Stimulated activated CD4-positive, alpha-beta T cell treated with anti-CD3 and anti-CD28 coated beads, Interleukin-1b, Interleukin-23, amount 100 ng/mL, for 1 hour (primary cell): ENCODE measurements around the gene SULT1A2.
"Not testable (repeated sequence)": the region's sequence is repeated elsewhere in the genome, so short reads cannot be mapped to it uniquely, and the experiment has no call there.

Source experiments
- DNase-seq, 2 donors: peaks; one replicate each; pipeline ENCODE4 v3.0.0-alpha.2; 2020; ENCODE audit warnings: low read depth in 2 of 2

SULT1A2 gene

DNA sequence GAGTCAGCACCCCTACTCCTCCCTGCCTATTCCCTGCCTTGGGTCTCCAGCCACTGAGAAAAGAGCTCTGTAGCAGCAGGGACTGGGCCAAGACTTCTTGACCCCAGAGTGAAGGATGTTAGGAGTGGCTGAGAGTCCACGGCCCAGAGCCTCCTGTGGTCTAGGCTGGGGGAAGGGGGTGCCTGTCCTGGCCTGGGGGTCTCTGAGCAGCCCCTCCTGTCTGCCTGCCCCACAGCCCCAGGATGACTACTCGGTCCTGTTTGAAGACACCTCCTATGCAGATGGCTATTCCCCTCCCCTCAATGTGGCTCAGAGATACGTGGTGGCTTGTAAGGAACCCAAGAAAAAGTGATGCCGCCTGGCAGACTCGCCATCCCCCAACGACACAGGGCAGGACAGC is 5.5 kb downstream of the SULT1A2 start:
- DNase-seq, result no peak

DNA sequence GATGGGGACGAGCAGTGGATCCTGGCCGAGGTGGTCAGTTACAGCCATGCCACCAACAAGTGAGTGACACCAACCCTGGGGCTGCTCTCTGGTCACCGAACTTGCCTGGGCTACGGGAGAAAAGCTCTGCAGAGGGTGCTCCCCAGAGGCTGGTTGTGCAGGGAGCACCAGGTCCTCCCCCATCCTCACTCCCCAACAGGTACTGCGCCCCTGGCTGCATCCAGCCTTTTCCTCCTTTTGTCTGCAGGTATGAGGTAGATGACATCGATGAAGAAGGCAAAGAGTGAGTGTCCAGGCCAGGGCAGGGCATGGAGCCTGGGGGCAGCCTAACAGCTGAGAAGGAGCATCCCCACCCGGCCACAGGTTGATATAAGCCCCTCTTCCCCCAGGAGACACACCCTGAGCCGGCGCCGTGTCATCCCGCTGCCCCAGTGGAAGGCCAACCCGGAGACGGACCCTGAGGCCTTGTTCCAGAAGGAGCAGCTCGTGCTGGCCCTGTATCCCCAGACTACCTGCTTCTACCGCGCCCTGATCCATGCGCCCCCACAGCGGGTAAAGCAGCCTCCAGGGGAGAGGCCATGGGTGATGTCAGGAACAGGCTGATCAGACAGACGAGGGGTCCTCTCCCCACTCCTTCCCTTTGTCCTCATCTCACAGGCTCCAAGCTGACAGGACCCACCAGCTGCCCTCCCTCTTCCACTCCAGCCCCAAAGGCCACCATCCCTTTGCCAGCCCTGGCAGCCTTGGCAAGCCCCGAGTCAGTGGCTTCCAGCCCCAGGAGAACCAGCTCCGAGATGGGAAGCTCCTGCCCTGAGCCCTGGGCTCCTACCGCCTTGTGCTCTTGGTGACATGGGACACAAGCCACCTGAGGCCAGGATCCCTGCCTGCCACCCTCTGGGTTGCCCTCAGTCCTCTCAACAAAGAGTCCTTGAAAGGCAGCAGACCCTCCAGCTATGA is 6.2 kb downstream of the SULT1A2 start:
- DNase-seq, result no peak

DNA sequence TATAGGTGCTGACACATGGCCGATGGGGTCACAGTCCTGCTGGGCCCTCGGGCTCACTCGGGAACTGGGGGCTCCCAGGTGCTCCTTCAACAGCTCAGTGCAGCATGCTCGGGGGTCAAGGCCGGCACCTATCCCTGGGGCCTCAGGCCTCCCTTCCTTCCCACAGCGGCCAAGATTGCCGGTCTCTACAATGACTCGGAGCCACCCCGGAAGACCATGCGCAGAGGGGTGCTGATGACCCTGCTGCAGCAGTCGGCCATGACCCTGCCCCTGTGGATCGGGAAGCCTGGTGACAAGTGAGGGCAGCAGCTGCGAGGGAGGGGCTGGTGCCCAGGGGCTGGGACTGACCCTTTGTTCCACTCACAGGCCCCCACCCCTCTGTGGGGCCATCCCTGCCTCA is 6.9 kb downstream of the SULT1A2 start:
- no peak for DNase-seq

DNA sequence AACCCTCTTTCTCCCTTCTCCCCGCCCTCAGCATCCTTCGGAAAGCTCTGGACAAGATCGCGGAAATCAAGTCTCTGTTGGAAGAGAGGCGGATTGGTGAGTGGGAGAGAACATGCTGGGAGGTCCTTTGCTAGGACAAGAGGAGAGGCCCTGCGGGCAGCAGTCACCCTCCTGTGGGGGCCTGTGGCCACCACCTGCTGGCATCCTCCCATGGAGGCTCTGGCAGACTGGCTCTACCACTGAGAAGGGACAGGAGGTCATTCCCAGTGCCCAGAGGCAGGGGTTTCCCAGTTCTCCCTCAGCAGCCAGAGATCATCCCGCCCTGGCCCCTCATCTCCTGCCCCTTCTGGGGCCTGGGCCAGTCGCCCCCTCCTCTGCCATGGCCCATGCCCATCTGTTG is 7.8 kb downstream of the SULT1A2 start:
- no peak for DNase-seq

DNA sequence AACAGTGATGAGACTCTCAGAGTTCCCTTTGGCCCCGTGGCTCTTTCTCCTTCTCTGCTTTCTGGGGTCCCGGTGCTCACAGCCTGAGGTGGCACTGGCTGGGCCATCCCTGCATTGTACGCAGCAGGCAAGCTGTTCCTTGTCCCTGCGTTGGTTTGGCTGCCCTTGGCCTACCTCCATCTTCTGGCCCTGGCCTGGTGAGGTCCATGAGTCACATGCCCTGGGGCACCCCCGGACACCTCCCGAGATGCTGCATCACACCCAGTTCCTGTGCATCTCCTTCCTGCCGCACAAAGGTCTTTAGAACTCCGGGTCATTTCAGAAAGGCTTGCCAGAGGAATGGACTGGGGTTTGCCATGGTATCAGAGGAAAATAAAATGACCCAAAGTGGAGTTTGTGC is 9.5 kb downstream of the SULT1A2 start:
- DNase-seq, result no peak

DNA sequence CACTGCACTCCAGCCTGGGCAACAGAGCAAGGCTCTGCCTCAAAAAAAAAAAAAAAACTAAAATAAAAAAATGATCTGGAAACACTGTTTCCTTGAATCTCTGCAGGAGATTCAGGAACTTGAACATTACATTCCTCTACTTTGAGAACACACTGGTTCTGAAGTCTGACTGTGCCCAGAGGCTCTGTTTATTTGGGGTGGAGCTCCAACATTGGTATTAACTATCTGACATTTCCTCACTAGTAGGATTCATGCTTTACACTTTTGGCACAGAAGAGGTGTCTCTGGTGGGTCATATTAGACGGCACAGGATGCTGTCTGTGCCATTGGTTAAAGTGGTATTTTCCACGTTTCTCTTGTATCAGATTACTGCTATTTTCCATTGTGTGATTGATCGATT is 10.4 kb downstream of the SULT1A2 start:
- DNase-seq, result no peak

DNA sequence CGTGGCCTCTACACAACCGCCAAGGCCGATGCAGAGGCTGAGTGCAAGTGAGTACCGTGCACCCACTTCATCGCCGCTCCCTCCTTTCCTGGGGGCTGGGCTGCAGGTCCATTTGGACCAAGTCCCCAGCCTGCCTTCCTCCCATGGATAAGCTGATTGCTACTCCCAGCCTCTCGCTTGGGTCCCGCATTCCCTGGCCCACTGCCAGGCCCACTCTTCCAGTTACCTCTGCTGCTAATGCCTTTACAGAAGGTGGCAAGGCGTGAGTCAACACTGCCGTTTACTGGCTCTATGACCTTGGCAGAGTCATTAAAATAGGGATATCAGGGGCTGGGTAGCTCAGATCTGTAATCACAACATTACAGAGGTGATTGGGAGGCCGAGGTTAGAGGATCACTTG is 11.2 kb downstream of the SULT1A2 start:
- DNase-seq, result no peak

DNA sequence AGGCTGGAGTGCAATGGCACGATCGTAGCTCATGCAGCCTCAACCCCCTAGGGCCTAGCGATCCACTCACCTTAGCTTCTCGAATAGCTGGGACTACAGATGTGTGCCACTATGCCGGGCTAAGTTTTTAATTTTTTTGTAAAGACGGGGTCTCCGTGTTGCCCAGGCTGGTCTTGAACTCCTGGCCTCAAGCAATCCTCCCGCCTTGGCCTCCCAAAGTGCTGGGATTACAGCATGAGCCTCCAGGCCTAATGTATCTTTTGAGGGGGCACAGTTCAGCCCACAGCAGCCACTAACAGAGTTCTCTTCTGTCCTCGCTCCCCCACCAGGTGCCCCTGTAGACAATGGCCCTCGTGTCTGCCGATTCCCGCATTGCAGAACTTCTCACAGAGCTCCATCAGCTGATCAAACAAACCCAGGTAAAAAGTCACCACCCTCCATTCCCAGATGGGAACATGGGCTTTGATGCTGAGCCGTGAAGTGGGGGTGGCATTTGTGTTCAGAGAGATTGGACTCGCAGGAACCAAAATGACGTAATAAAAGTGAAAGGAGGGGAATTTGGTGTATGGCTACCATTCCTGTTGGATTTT is 16.0 kb downstream of the SULT1A2 start:
- DNase-seq, result no peak

DNA sequence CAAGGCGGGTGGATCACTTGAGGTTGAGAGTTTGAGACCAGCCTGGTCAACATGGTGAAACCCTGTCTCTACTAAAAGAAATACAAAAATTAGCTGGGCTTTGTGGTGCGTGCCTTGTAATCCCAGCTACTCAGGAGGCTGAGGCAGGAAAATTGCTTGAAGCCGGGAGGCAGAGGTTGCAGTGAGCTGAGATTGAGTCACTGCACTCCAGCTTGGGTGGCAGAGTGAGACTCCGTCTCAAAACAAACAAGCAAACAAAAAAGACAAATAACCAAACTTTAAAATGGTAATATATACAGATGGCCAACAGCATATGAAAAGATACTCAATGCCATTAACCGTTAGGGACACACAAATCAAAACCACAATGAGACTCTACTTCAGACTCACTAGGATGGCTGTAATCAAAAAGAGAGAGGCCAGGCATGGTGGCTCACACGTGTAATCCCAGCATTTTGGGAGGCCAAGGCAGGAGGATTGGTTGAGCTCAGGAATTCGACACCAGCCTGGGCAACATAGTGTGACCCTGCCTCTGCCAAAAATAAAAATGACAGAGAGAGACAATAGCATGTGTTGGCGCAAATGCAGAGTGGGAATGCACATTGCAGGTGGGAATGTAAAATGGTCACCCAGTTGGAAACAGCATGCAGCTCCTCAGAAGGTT is 21.3 kb downstream of the SULT1A2 start:
- no peak for DNase-seq

DNA sequence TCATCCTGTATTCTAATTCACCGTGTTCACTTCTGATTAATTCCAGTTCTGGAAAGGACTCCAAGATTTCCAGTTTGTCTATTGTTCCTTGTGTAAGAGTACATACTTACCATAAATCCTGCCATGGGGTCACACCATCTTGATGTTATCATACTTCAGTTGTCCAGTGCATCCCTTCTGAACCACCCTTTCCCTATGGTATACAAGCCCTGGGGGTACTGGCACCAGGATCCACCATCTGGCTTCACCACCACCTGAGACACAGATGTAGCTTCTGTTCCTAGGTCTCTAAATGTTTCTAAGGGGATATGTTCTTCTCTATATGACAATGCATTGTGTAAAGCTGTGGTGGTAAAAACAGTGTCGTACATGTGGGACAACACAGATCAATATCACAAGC is 21.9 kb downstream of the SULT1A2 start:
- DNase-seq, result no peak

DNA sequence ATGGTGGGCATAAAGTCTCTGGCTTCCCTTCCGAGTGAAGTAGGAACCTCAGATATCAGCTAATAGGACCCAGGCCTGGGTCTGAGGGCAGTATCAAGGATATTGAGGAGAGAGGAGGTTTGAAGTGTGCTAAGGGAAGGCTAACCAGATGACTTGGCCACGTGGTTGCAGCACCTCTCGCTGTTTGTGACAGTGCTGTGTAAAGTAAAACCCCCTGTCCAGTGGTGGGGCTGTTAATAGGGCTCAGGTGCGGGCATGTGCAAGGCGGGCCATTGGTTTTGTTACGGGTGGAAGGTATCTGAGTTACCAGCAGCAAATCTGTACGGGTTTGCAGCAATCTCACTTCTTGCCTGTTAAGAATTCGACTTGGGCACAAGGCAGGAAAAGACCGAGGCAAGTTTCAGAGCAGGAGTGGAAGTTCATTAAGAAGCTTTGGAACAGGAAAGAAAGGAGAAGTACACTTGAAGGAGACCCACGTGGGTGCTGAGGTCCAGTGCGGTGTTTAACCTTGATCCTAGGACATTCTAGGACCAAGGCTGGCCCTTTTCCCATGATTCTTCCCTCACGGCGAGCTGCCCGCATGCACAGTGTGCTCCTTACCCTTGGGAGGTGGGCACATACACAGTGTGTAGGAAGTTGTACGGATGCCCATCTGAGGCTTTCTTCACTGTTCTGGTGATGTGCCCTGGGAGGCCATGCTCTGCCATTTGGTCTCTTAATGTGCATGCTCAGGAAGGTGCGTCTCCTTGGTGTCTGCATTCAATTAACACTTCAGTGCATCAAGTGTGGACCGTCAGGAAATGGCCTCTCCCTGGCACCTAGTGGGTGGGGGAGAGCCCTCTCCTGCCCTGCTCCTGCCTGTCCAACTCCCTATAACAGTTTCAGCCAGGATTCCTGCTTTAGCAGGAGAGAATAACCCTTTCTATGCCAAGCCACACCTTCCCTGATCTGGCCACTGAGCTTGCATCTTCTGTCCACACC is 22.8 kb downstream of the SULT1A2 start:
- no peak for DNase-seq

DNA sequence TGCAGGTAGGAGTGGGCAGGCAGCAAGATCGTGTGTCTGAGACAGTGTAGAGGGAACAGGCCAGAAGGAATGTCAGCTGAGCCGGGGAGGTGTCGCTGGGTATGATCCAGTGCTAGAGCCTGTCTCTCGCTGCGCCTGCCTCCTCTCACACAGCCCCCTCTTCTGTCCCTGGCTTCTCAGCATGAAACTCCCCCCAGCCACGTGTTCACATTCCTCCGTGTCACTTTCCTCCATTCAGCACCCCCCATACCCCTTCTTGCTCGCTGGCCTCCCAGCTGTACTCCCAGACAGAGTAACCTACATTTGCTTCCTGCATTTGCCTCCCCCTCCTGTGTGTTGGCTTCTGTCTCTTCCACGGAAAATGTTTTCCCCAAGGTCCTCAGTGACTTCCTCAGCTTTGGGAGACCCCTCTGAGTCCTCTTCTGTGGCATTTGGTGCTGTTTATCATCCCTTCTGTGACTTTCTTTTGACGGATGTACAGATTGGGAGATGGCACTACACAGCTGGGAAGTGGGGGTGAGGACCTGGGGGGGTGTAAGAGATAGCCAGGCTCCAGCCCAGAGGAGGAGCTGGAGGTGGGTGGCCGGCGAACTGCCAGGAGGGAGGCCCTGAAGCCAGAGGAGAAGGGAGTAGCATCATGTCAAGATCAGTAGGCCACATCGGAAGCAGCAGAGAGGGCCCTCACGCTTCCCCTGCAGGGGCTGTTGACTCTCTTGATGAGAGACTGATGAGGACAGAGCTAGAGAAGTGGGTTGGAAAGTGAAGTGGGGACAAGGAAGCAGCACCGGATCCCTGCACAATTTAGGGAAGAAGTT is 23.9 kb downstream of the SULT1A2 start:
- DNase-seq, result no peak

DNA sequence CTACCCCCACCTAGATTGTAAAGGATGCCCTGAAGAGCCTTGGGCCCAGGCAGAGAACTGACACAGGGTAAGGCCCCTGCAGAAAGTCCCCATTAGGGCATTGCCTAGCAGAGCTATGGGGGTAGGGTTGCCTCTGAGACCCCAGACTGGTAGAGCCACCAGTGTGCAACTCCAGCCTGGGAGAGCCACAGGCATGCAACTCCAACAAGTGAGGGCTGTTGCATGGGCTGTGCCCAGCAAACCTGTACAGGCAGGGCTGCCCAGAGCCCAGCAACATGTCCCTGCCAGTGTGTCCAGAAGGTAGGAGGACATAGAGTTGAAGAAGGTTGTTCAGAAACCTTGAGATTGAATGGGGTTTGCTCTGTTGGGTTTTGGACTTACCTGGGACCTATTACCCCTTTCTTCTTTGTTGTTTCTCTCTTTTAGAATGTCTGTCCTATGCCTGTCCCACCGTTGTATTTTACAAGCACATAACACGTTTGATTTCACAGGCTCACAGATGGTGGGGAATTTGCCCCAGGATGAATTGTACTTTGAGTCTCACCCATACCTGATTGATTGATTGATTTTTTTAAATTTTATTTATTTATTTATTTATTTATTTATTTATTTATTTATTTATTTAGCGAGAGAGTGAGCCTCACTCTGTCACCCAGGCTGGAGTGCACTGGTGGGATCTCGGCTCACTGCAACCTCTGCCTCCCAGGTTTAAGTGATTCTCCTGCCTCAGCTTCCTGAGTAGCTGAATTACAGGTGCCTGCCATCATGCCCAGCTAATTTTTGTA is 26.7 kb downstream of the SULT1A2 start:
- DNase-seq, result no peak

DNA sequence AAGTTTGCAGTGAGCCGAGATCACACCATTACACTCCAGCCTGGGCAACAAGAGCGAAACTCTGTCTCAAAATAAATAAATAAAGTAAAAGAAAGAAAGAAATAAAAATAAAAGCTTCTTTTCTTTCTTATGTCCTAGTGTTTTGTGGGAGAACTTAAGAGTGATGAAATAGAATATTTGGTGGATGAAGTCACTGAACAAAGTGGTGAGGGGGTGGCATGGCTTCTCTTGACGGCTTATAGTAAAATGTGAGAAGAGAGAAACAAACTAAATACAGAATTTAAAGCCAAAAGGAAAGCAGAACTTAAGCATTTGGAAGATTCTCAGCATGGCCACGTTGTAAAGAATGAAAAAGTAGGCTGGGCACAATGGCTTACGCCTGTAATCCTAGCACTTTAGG is 27.8 kb downstream of the SULT1A2 start:
- DNase-seq, result no peak

DNA sequence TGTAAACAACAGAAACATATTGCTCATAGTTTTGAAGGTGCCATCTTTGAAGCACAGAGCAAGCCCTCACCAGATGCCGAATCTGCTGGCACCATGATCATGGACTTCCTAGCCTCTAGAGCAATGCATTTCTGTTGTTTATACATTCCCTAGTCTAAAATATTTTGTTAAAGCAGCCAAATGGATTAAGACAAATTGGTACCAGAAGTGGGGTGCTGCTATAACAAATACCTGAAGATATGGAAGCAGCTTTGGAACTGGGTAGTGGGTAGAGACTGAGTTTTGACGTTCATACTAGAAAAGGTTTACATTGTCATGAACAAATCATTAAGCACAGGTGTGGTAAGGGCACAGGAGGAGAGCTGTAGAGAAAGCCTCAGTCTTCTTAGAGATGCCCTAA is 29.6 kb downstream of the SULT1A2 start:
- DNase-seq, result no peak

DNA sequence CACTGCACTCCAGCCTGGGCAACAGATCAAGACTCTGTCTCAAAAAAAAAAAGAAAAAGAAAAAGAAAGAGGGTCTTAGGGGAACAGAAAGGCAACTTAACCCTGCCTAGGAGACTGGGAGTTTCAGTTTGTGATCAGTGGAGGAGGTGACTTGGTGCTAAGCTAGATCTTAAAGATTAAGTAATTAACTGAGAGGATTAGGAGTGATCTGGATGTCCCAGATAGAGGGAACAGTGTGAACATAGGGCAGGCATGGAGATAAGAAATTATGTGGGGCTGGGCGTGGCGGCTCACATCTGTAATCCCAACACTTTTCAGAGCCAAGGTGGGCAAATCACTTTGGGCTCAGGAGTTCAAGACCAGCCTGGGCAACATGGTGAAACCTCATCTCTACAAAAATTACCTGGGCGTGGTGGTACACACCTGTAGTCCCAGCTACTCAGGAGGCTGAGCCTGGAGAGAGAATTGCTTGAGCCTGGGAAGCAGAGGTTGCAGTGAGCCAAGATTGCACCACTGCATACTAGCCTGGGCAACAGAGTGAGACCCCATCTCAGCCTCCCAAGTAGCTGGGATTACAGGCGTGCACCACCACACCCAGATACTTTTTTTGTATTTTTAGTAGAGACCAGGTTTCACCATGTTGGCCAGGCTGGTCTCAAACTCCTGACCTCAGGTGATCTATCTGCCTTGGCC is 30.5 kb downstream of the SULT1A2 start:
- not testable (repeated sequence) for DNase-seq

DNA sequence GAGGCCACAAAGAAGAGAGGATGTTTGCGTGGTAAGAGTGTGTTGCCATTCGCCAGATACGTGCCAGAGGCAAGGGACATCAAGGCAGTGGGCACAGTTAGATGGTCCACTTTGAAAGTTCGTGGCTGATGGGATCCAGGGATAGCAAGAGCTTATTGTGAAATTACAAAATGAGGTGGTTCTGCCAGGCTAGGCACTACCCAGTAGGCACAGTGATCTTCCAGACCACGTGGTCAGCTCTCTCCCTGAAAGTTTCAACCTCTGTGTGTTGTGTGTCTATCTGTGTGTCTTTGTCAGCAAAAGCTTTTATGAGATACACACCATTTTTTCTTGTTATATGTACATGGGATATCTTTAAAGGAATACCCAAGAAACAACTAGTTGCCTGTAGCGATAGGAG is 33.6 kb downstream of the SULT1A2 start:
- no peak for DNase-seq

DNA sequence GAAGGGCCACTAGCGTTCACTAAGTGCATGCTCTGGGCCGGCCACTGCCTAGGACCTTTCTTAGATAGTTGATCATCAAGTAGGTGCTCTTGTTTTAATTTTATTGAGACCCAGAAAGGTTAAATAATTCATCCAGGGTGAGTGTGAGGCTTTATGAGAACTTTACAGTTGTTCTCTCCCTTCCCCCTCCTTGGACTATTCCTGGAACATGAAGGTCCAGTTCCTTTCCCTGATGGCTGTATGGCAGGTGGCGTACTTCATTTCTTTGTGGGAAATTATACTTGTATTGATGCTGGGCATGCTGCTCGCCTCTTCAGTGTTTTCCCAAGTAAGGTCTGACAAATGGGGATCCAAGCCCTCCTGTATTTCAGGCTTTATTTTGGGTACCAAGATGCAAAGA is 34.7 kb downstream of the SULT1A2 start:
- no peak for DNase-seq

DNA sequence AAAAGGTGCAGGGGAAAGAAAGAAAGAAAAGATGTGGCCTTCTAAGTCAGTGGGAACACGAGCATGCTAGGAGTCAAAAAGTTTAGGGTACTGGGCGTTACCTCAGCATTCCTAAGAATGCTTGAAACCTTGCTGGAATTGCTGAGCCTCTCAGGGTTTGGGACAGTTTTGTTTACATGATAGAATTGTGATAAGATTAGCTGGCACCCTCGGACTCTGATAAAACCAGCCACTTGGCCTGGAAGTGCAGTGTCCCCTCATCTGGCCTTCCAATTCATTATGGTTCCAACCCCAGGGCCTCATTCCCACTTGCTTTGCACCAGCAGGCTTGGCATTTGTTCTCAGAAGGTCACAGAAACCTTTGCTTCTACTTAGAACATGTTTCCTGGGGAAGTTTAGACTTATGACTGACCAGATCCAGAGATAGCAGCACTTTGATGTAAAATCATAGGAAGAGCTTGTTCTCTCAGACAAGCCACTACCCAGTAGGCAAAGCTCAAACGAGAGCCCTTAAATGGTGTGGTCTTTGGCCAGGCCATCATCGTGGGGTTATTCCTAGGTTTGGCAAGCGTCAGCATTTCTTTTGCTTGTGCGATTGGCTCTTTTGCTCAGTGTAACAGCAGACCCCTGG is 35.2 kb downstream of the SULT1A2 start:
- no peak for DNase-seq
